OCI-LY3 (cell line): ENCODE results near the gene RBM12.
"Not testable (repeated sequence)": the region's sequence is repeated elsewhere in the genome, so short reads cannot be mapped to it uniquely, and the experiment has no call there.

ENCODE experiments used
- H2AFZ ChIP-seq: fragments of 200-600, 300-600 bp; shearing (Covaris generic); 2 replicates; pipeline ENCODE4 v1.6.0; 2014; ENCODE audit warnings: antibody characterized with exemption, low read depth, low read length
- H3K27ac ChIP-seq: fragments of 200-600, 300-600 bp; sonication (generic); 2 replicates; pipeline ENCODE4 v1.5.1; 2014; ENCODE audit warnings: mild to moderate bottlenecking, low read length, moderate library complexity, mixed read lengths
- H3K27me3 ChIP-seq: fragments of 200-600, 300-600 bp; sonication (generic); 2 replicates; pipeline ENCODE4 v1.6.1; 2014; ENCODE audit warnings: low read depth, low read length, mixed read lengths
- H3K36me3 ChIP-seq: fragments of 200-600, 300-600 bp; sonication (generic); replicated peaks from 2 replicates; pipeline ENCODE3; 2014; ENCODE audit warnings: low read depth, low read length, mixed read lengths
- H3K4me1 ChIP-seq: fragments of 300-600, 200-600 bp; sonication (generic); 2 replicates; pipeline ENCODE4 v1.6.1; 2014; ENCODE audit warnings: low read length, mixed read lengths
- H3K4me2 ChIP-seq: fragments of 200-600, 300-600 bp; sonication (generic); 2 replicates; pipeline ENCODE4 v1.6.1; 2014; ENCODE audit warnings: low read length, mixed read lengths
- H3K4me3 ChIP-seq: fragments of 300-600, 200-600 bp; sonication (generic); 2 replicates; pipeline ENCODE4 v1.5.1; 2014; ENCODE audit warnings: antibody characterized with exemption, mild to moderate bottlenecking, low read length, moderate library complexity
- H3K79me2 ChIP-seq: fragments of 300-600, 200-600 bp; shearing (Covaris generic); 2 replicates; pipeline ENCODE4 v1.6.1; 2014; ENCODE audit warnings: mild to moderate bottlenecking, low read length, mixed read lengths
- H3K9ac ChIP-seq: fragments of 300-600, 200-600 bp; shearing (Covaris generic); 2 replicates; pipeline ENCODE4 v1.6.0; 2014; ENCODE audit warnings: mild to moderate bottlenecking, low read length, moderate library complexity
- H3K9me3 ChIP-seq: fragments of 200-600, 300-600 bp; shearing (Covaris generic); 2 replicates; pipeline ENCODE4 v1.6.1; 2014; ENCODE audit warnings: low read length, mixed read lengths; ENCODE audit not compliant: insufficient read depth
- H4K20me1 ChIP-seq: fragments of 200-600, 300-600 bp; sonication (generic); 2 replicates; pipeline ENCODE4 v1.6.1; 2016; ENCODE audit warnings: low read length, mixed read lengths; ENCODE audit not compliant: insufficient read depth
- CTCF ChIP-seq: fragments of 200-600, 300-600 bp; sonication (generic); IDR thresholded peaks from 2 replicates; pipeline ENCODE4 v1.5.1; 2014; ENCODE audit warnings: antibody characterized with exemption, low read length, low read depth
- EZH2phosphoT487 ChIP-seq: fragments of 200-600 bp; shearing (Covaris generic); IDR thresholded peaks from 2 replicates; pipeline ENCODE4 v1.6.1; 2018; ENCODE audit warnings: antibody characterized with exemption, mixed run types, low read depth

The RBM12 gene

GRCh38 chr20:35690265-35690664, 25.6 kb upstream of the RBM12 start:
- H3K79me2 ChIP-seq, result no peaks in the 10 kb centered on the region
- no peak overlapping the region for H3K9ac ChIP-seq
- no peaks in the 10 kb centered on the region for H3K9me3 ChIP-seq
- H3K4me3 ChIP-seq, result no peak overlapping the region
- H4K20me1 ChIP-seq, result no peaks in the 10 kb centered on the region
- no peak overlapping the region for H2AFZ ChIP-seq
- H3K36me3 ChIP-seq, result peaks cover 18% of the 10 kb centered on the region
- H3K4me2 ChIP-seq, result no peak overlapping the region
- no peaks in the 10 kb centered on the region for H3K4me1 ChIP-seq
- no peak for TF ChIP-seq CTCF
- TF ChIP-seq EZH2phosphoT487, result no peak
- H3K27ac ChIP-seq, result no peak overlapping the region
- H3K27me3 ChIP-seq, result no peaks in the 10 kb centered on the region

GRCh38 chr20:35686872-35687271, 22.2 kb upstream of the RBM12 start:
- peaks cover 14% of the 10 kb centered on the region for H3K36me3 ChIP-seq
- not testable (repeated sequence) for H2AFZ ChIP-seq, H3K27ac ChIP-seq, H3K79me2 ChIP-seq, H3K27me3 ChIP-seq, H3K4me2 ChIP-seq, H3K4me3 ChIP-seq, H3K4me1 ChIP-seq, H3K9me3 ChIP-seq, H4K20me1 ChIP-seq, H3K9ac ChIP-seq
- TF ChIP-seq CTCF, result peak; percentile 18

- H4K20me1 ChIP-seq, H3K9me3 ChIP-seq, H3K4me2 ChIP-seq, H3K27me3 ChIP-seq, H3K79me2 ChIP-seq, H3K27ac ChIP-seq, H3K9ac ChIP-seq, H3K4me1 ChIP-seq, H3K4me3 ChIP-seq, H2AFZ ChIP-seq: not testable (repeated sequence)
- peaks cover 11% of the 10 kb centered on the region for H3K36me3 ChIP-seq
Observed at GRCh38 chr20:35685368-35685767, 20.7 kb upstream of the RBM12 start.

GRCh38 chr20:35681960-35682359, 17.3 kb upstream of the RBM12 start:
- no peaks in the 10 kb centered on the region for H4K20me1 ChIP-seq
- H3K79me2 ChIP-seq, result no peaks in the 10 kb centered on the region
- H3K36me3 ChIP-seq, result peaks cover 7% of the 10 kb centered on the region
- no peaks in the 10 kb centered on the region for H3K27me3 ChIP-seq
- H3K9me3 ChIP-seq, result no peaks in the 10 kb centered on the region
- H3K4me2 ChIP-seq, result no peak overlapping the region
- no peak for TF ChIP-seq CTCF
- TF ChIP-seq EZH2phosphoT487, result no peak
- no peak overlapping the region for H3K27ac ChIP-seq
- no peak overlapping the region for H3K4me3 ChIP-seq
- no peak overlapping the region for H2AFZ ChIP-seq
- no peak overlapping the region for H3K9ac ChIP-seq
- H3K4me1 ChIP-seq, result peaks cover 13% of the 10 kb centered on the region
